HL-60/S4 (cell line): ENCODE results near the gene GFPT1.
"Not testable (repeated sequence)": the region's sequence is repeated elsewhere in the genome, so short reads cannot be mapped to it uniquely, and the experiment has no call there.

ENCODE experiments used
- in situ Hi-C: fragments of 300-500 bp; cut with MboI; formaldehyde crosslinking; loops from 2 replicates; pipeline ENCODE4 v1.14.3; 2022; ENCODE audit warnings: low sequenced_read_pairs

GFPT1 gene

GRCh38 chr2:69385443-69386151 is 1.4 kb downstream of the GFPT1 start:
- in situ Hi-C loops: loop anchor here (25.0 kb wide), 1 partner anchor 327 kb away; no protein-coding TSS in a partner anchor

- in situ Hi-C loops: loop anchor here (25.0 kb wide), 1 partner anchor 328 kb away; no protein-coding TSS in a partner anchor
Observed at GRCh38 chr2:69384618-69385081, 2.4 kb downstream of the GFPT1 start.

- in situ Hi-C loops: loop anchor here (25.0 kb wide), 1 partner anchor 329 kb away; no protein-coding TSS in a partner anchor
Observed at GRCh38 chr2:69383176-69383812, 3.7 kb downstream of the GFPT1 start.

- in situ Hi-C loops: loop anchor here (25.0 kb wide), 1 partner anchor 330 kb away; no protein-coding TSS in a partner anchor
Observed at GRCh38 chr2:69382547-69382946, 4.5 kb downstream of the GFPT1 start.

- in situ Hi-C loops: loop anchor here (25.0 kb wide), 1 partner anchor 331 kb away; no protein-coding TSS in a partner anchor
Observed at GRCh38 chr2:69381337-69381737, 5.7 kb downstream of the GFPT1 start.

DNA sequence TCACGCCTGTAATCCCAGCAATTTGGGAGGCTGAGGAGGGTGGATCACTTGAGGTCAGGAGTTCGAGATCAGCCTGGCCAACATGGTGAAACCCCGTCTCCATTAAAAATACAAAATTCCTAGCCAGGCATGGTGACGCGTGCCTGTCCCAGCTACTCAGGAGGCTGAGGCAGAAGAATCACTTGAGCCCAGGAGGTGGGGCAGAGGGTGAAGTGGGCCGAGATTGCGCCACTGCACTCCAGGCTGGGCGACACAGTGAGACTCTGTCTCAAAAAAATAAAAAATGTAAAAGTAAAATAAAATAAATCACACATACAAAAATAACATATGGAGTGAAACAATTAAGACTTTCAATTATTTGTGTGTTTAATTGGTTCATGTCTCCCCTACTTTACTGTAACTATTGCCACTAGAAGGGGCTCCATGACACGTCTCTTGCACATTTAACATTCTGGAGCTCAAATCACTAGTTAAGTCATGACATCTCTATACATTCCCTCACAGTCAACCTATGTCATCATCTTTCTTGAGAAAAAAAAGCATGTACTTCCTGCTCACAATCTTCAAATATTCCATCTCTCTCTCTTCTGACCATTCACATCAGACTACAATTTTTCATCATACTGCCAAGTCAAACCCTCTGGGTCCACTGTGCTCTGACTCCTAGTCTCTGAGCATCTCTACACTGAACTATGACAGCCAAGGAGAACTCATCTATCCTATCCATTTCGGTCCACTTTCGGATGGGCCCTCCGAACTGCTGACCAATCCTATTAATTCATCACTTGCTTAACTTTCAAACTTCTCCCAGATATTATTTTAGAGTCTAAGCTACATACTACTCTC is 6.7 kb downstream of the GFPT1 start:
- in situ Hi-C loops: loop anchor here (25.0 kb wide), 1 partner anchor 332 kb away; no protein-coding TSS in a partner anchor

DNA sequence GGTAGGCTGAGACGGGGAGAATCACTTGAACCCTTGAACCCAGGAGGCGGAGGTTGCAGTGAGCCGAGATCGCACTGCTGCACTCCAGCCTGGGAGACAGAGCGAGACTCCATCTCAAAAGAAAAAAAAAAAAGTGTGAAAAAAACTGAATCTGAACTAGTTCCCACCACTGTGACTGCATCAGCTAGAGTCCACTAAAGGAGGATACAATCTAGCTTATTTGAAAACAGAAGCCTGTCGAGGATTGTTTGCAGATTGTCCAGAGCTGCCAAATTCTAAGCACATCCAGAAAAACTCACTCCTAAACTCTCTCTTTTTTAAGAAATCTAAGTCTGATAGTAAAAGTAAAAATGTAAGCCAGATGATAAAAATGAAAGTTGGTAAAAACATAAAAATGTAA is 10.6 kb downstream of the GFPT1 start:
- in situ Hi-C loops: loop anchor here (25.0 kb wide), 1 partner anchor 336 kb away; no protein-coding TSS in a partner anchor

DNA sequence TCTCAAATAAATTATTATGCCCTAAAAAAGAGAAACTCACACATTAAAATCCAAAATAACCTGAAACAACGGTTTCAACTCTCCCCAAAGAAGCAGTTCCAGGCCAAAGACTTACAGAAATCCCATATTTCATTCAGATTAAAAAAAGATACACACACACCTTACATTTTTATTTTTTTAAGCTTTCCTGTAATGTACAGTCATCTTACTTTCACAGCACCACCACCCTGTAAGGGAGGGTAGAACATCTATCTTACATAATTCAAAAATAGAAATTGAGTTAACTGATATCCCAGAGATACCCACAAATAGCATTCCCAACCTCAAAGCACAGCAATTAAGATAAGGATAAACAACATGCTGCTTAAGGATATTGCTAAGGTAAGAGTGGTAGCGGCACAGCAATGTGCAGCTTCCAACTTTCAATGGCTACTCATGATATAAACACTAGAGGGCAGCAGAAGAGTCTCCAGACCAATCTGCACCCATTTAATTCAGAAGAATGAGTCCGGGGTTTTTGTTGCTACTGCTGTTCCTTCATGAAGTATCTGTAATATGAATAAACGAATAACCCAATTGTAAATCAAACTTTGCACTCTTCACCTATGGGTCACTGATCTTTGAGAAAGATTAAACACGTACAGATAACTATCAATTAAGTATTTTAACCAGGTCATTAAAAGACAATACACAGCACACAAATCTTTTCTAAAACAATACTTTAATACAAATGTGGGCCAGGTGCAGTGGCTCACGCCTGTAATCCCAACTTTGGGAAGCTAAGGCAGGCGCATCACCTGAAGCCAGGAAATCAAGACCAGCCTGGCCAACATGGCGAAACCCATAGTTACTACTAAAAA is 11.3 kb downstream of the GFPT1 start:
- in situ Hi-C loops: loop anchor here (25.0 kb wide), 1 partner anchor 337 kb away; no protein-coding TSS in a partner anchor

DNA sequence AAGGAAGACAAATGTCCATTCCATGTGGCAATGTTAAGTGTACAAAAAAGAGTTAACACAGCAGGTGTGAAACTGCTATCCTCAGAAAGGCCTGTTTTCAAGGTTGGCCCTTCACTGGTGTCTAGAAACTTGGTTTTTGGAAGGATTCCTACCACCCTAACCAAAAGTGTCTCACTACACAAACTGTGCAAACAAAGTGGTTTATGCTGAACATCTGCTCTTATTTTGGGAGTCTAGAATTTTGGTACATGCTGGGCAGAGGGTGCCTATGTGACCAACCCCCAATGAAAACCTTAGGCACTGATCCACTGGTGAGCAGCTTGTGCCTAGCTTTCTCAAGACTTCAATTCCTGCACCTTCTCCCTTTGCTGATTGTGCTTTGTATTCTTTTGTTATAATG is 14.3 kb downstream of the GFPT1 start:
- in situ Hi-C loops: no loop called here

GRCh38 chr2:69369802-69370201 is 17.2 kb downstream of the GFPT1 start:
- in situ Hi-C loops: no loop called here

DNA sequence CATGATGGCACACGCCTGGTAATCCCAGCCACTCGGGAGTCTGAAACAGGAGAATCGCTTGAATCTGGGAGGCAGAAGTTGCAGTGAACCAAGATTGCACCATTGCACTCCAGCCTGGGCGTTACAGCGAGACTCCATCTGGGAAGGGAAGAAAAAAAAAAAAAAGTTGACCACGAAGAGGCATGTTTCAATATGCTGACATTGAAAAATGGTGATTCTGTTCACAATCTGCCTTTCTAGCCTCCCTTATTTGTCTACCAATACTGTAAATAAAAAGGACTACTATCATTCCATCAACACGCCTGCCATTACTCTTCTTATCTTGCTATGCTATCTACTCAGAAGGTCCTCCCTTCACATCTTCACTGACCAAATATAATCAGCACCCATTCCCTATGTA is 18.4 kb downstream of the GFPT1 start:
- in situ Hi-C loops: no loop called here

GRCh38 chr2:69359371-69359770 is 27.7 kb downstream of the GFPT1 start:
- in situ Hi-C loops: no loop called here

DNA sequence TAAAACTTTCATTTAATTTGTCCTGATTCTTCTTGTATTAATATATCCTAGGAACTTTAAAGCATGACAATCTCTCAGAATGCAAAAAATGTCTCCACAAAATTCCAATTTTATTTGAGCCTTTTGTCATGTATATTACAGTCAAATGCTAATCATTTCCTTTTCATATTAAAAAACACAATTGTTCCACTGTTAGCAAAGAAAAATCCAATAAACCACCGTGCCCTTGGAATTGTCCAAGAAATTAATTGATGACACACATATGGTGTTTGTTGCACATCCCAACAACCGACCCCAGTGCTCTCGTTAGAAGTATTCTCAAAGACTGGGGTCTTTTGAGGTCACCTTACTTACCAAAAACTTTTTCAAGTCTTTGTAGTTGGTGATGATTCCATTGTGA is 28.1 kb downstream of the GFPT1 start:
- in situ Hi-C loops: no loop called here

DNA sequence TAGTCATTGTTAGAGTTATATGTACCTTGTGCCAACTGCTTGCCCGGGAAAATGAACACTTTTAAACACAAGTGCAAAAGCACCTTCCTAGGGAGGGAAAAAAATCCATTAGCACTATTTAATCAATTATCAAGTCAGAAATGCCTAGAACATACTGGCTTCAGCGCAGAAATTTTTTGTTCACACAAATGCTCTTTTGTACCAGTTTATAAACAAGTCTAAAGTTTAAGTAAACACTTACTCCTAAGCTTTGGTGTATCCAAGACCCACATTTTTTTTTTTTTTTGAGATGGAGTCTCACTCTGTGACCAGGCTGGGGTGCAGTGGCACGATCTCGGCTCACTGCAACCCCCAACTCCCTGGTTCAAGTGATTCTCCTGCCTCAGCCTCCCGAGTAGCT is 30.6 kb downstream of the GFPT1 start:
- in situ Hi-C loops: no loop called here

DNA sequence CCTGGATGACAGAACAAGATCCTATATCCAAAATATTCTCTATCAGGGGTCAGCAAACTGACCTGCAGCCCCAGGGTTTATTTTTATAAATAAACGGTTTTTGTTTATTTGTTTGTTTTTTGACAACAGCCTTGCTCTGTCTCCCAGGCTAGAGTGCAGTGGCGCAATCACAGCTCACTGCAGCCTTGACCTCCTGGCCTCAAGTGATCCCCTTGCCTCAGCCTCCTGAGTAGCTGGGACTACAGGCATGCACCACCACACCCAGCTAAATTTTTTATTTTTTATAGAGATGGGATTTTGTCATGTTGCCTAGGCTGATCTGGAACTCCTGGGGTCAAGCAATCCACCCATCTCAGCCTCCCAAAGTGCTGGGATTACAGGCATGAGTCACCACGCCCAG is 32.1 kb downstream of the GFPT1 start:
- in situ Hi-C loops: not testable (repeated sequence)

GRCh38 chr2:69353360-69353759 is 33.7 kb downstream of the GFPT1 start:
- in situ Hi-C loops: no loop called here

- in situ Hi-C loops: no loop called here
Observed at GRCh38 chr2:69348781-69349180, 38.2 kb downstream of the GFPT1 start.

GRCh38 chr2:69345434-69345833 is 41.6 kb downstream of the GFPT1 start:
- in situ Hi-C loops: no loop called here

- in situ Hi-C loops: no loop called here
Observed at GRCh38 chr2:69344305-69344704, 42.7 kb downstream of the GFPT1 start.

DNA sequence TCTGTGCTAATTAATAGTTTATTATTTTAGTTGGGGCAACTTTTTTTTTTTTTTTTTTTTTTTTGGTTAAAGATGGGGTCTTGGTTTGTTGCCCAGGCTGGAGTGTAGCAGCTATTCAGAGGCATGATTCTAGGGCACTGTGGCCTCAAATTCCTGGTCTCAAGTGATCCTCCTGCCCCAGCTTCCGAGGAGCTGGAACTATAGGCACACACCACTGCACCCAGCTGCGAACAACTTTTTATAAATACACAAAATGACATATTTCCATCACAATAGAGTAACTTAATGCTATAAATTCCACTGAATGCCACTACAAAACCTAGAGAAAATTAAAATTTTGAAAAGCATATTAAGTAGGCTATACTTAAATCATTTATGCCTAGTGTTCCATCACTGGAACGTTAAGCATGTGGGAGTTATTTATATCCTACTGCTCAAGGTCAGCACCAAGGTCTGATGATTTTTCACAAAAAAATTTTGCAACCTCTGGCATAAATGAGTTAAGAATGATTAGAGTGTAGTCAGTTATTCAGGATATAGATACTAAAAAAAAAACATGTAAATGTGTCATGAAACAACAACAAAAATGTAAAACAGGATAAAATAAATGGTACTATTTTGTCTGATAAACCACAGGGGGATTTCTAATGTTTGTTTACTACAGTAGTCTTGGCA is 46.8 kb downstream of the GFPT1 start:
- in situ Hi-C loops: no loop called here
